T-helper 22 cell (primary cell): ENCODE results near the gene WDR77.

ENCODE experiments used
- DNase-seq: peaks from one replicate; pipeline ENCODE4 v3.0.0-alpha.2; 2020; ENCODE audit warnings: low read depth

Gene WDR77

DNA sequence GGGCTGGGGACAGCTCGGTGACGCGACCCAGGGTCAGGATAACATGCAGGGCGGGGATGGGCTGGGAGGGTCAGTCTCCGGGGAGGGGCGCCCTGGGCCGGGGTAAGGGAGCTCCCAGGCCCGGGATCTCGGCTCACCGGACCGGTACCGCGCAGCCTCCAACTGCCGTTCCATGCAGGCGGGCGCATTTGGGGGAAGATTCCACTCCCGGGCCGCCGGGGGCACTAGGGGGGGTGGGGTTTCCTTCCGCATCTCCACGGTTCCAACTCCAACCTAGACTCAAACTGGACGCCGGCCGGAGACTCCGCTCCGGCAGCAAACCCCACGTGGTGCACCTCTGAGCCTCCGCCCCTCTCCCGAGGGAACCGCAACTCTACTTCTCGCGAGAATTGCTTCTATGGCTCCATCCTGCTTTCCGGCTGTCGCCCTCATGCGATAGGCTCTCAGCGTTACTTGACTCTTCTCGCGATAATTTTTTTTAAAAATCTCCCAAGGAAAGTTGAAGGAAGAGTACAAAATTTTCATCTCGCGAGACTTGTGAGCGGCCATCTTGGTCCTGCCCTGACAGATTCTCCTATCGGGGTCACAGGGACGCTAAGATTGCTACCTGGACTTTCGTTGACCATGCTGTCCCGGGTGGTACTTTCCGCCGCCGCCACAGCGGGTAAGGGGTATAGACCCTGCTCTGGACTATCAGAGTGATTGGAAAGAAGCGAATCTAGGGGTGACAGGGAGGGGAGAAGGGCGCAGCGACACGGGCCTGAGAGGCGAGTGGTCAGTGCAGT, at the start of gene WDR77, which contains the start of gene ATP5PB:
WDR77 (minus strand) TSS at position 339 of the 785 bp plus-strand sequence; CDS start at position 252, 87 bp downstream.
ATP5PB (plus strand) TSS at position 547 of the 785 bp plus-strand sequence; CDS start at position 625, 78 bp downstream.
- peak; percentile 90 for DNase-seq

GRCh38 chr1:111497592-111497991, 48.5 kb upstream of the WDR77 start:
- no peak for DNase-seq

- no peak for DNase-seq
Observed at GRCh38 chr1:111496398-111496797, 47.3 kb upstream of the WDR77 start.

DNA sequence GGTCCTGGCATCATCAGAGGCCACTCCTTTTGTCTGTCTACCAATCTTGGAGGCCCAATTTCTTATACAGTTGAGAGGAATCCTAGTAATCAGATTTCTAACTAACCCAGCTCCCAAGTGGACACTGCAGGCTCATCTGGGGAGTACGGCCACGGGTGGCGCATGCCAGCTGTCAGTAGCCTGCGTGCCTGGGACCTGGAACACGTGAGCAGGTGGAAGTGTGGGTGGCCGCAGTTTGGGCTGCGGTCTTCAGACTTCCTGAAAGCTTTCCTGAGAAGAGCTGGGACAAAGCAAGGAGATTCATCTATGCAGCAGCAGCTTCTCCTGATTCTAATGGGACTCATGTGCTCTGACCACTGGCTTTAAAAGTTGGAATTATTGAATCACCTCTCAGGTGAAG, 42.0 kb upstream of the WDR77 start:
- no peak for DNase-seq

- no peak for DNase-seq
Observed at GRCh38 chr1:111490220-111490619, 41.2 kb upstream of the WDR77 start.

DNA sequence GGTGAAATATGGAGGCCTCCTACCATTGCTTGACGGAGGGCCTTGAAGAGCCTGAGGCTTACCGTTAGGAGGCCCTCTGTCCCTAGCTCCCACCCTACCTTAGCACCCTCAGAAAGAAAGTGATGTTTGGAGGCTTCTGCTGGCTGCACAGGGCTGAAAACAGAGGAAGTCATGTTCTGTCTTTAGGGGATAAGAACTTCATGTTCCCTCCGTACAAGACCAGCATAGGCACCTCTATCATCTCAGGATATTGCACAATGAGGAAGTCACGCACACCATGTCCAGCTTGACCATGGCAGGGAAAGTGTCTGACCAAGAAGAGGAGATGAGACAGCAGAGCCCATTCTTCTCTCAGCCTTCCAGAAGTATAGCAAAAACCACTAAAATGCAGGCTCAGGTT, 40.5 kb upstream of the WDR77 start:
- DNase-seq: no peak

GRCh38 chr1:111488669-111489068, 39.6 kb upstream of the WDR77 start:
- no peak for DNase-seq

GRCh38 chr1:111487133-111487532, 38.1 kb upstream of the WDR77 start:
- DNase-seq: no peak

GRCh38 chr1:111486431-111486830, 37.4 kb upstream of the WDR77 start:
- DNase-seq: no peak

GRCh38 chr1:111484391-111485026, 35.5 kb upstream of the WDR77 start:
- DNase-seq: no peak

GRCh38 chr1:111483876-111484275, 34.8 kb upstream of the WDR77 start:
- no peak for DNase-seq

- DNase-seq: no peak
Observed at GRCh38 chr1:111483166-111483565, 34.1 kb upstream of the WDR77 start.

DNA sequence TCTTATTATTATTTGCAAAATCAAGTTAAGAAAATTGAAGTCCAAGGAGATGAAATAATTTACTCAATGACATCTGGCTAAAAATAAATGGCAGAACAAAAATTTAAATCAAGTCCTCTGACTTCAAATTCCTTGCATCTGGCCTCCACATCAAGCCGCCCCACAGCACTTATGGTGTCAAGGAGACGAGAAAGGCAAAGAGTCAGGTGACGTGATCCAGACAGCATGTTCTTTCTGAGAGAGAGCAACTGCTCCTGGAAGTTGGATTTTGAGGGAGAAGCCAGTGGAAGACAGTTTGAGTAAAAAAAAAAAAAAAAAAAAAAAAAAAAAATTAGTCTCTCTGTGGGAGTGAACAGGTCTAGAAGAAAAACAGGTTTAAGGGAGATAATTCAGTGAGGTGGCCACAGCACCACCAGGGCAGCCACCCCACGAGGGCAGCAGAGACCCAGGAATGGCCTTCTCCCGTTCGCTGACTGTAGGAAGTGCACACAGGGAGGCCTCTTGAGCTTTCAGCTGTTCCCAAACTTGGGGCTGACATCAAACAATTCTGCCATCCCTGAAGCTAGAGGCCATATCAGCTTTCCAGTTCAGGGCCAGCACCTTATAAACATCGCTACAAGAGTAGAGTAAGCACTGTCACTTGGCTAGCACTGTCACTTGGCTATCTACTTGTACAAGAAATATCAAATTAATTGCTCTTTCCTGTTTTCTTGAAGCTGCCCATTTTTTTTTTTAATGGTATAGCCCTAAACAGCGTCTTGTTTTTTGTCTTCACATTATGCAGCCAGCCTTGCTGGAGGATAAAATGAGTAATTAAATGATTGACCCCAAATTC, 32.5 kb upstream of the WDR77 start:
- DNase-seq: peak; percentile 9

DNA sequence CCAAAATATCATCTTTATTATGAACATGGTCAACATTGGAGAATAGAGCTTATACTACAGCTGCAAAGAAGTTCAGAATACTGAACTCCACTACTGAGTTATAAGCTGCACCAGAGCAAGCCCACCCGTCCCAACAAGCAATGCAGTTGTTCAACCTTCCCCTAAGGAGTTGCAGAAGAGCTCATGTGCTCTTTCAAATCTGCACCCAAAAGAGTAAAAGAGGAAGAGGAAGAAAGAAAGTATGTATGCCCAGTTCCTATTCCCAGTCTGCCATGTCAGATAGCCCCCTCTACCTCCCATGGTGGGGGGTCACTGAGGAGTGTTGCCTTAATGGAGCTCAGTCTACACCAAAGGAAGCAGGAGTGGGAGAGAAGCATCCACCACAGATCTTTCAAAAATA, 31.6 kb upstream of the WDR77 start:
- DNase-seq: no peak

DNA sequence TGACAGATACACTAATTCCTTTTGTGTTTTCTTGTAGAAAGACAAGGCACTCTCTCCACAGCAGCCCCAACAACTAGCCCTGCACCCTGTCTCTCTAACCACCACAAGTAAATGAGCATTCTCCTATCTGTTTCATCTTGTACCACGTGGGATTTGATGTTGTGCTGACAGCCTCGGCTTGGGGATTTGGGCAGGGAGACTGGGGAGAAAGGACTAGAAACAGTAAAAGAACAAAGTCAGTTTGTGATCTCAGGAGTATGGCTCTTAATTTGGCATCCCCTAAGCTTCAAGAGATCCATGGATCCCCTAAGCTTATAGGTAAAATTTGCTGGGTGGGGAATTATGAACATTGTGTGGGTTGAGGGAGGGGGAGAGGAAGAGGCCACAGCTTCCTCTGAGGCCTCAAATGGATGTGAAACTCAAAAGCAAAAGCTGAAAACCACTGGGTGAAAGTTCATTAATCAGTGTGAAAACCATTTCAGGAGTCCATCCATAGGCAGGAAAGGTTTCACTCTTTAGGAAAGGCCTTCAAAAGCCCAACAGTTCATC, 27.8 kb upstream of the WDR77 start:
- DNase-seq: peak; percentile 13

DNA sequence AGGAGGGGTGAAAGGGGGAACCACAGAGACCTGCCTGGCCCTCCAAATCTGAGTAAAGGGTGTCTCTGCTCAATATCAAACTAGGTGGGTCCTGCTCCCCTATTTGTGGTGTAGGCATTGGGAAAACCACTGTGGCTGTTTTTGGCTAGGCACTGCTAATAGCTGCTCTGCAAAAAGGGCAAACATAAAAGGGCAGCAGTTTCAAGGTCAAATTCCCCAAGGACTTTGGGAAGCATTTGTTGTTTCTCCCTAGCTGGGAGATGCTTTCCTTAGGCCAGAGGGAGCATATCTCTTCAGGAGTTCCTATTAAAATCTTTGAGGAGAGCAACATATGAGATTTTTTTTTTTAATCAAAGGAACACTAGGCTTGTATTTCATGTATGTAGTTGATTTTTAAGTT, 27.2 kb upstream of the WDR77 start:
- no peak for DNase-seq

DNA sequence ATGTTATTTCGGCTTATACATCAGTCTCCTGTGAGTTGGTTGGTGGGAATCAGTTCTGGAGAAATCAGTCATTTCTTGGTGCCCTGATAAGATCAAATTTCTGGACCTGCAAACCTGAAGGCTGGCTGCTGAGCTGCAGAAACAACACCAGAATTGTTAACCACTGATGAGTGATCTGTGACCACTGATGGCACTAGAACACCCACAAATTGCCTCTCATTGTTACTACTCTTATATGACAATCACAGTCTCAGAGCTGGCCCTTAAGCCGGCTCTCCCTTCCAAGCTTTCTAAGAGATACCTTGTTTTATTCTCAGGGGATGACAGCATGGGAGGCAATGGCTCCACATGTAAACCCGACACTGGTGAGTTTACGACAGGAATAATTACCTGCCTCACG, 26.6 kb upstream of the WDR77 start:
- DNase-seq: no peak

- DNase-seq: no peak
Observed at GRCh38 chr1:111474521-111474920, 25.5 kb upstream of the WDR77 start.

DNA sequence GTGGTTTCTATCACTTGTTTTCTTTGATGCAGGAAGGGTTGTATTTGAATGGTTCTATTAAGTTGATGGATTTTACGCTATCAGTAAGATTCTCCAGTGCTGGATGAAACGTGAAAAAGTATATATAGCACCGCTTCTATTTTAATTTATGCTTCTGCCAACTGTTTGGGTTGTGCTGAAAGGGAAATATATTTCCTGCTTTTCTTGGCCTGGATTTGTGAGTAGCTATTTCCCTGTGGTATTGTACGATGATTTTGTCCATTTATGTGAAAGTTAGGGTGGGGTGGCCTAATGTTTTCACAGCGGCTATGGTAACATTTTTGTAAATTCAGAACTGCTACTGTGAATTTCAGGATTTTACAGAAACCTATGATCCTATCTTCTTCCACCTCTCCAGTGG, 25.1 kb upstream of the WDR77 start:
- no peak for DNase-seq

GRCh38 chr1:111471538-111471937, 22.5 kb upstream of the WDR77 start:
- DNase-seq: no peak

DNA sequence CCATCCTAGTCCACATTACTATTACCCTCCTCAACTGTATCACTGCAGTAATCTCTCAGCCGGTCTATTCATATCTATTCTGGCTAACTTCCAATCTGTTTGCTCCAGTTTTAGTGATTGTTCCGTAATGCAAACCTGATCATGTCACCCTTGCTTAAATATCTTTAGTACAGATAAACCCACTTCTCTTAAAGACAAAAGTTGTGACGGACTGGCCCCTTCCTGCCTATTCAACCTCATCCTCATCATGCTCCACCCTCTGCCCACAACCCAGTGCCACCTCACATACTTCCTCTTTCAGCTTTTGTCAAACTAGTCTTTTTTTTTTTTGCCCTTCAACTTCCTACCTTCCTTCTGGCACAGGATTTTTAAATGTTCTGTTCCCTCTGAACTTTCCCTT, 22.0 kb upstream of the WDR77 start:
- peak; percentile 79 for DNase-seq

- no peak for DNase-seq
Observed at GRCh38 chr1:111470596-111470995, 21.5 kb upstream of the WDR77 start.
